Astrocyte of the spinal cord (primary cell): ENCODE data around the gene ANKRD37.

Source experiments
- DNase-seq: peaks from one replicate; pipeline ENCODE4 v3.0.0; 2011; ENCODE audit warnings: low read depth, low spot score
- H3K4me3 ChIP-seq: 2 replicates; pipeline ENCODE4 v1.5.1; 2011; ENCODE audit warnings: low read depth, mild to moderate bottlenecking, low read length, moderate library complexity
- in situ Hi-C: cut with HindIII; loops from 2 replicates; pipeline ENCODE4 v1.10.0; 2017; ENCODE audit warnings: low sequenced_read_pairs
- TF ChIP-seq, protein P1 (sequence below): IDR thresholded peaks from 2 replicates; pipeline ENCODE4 v1.5.1; 2012; ENCODE audit warnings: low read depth, mild to moderate bottlenecking, low read length, inconsistent platforms

ANKRD37 gene

DNA sequence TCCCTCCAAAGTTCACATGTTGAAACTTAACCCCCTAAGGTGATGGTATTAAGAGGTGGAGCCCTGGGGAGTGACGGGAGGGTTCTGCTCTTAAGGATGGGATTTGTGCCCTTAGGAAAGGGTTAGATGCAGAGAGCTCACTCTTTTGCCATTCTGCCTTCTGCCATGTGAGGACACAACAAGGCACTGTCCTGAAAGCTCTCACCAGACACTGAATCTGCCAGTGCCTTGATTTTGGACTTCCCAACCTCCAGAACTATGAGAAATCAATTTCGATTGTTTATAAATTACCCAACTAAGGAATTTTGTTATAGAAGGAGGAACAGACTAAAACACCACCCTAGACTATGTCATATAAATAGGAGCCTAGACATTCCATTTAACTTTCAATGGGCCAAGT lies 12.6 kb upstream of the ANKRD37 start:
- TF ChIP-seq, protein P1, sequence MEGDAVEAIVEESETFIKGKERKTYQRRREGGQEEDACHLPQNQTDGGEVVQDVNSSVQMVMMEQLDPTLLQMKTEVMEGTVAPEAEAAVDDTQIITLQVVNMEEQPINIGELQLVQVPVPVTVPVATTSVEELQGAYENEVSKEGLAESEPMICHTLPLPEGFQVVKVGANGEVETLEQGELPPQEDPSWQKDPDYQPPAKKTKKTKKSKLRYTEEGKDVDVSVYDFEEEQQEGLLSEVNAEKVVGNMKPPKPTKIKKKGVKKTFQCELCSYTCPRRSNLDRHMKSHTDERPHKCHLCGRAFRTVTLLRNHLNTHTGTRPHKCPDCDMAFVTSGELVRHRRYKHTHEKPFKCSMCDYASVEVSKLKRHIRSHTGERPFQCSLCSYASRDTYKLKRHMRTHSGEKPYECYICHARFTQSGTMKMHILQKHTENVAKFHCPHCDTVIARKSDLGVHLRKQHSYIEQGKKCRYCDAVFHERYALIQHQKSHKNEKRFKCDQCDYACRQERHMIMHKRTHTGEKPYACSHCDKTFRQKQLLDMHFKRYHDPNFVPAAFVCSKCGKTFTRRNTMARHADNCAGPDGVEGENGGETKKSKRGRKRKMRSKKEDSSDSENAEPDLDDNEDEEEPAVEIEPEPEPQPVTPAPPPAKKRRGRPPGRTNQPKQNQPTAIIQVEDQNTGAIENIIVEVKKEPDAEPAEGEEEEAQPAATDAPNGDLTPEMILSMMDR, result no peak
- H3K4me3 ChIP-seq, result no peak overlapping the region
- no peak for DNase-seq
- in situ Hi-C loops, result no loop called here

DNA sequence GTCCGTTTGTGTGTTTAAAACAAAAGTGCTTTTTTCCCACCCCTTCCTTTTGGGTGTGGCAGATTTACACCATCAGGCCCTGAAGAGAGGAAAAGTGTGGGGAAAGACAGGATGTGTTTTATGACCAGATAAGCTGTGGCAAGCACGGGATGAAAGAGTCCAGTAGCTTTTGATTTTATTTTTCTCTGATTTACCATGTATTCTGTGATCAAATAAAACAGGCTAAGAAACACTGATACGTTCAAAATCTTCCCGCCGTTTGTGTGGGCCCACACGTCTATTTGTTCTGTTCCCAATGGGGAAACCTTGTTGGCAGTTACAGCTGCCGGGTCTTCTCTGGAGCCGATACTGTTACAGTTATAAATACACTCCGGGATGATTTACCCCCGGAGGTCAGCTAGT lies 11.7 kb upstream of the ANKRD37 start:
- DNase-seq, result no peak
- H3K4me3 ChIP-seq, result no peak overlapping the region
- in situ Hi-C loops, result no loop called here
- TF ChIP-seq, protein P1, result no peak

GRCh38 chr4:185387957-185388356 lies 8.7 kb upstream of the ANKRD37 start:
- H3K4me3 ChIP-seq, result no peak overlapping the region
- in situ Hi-C loops, result no loop called here
- no peak for DNase-seq
- TF ChIP-seq, protein P1, result no peak

DNA sequence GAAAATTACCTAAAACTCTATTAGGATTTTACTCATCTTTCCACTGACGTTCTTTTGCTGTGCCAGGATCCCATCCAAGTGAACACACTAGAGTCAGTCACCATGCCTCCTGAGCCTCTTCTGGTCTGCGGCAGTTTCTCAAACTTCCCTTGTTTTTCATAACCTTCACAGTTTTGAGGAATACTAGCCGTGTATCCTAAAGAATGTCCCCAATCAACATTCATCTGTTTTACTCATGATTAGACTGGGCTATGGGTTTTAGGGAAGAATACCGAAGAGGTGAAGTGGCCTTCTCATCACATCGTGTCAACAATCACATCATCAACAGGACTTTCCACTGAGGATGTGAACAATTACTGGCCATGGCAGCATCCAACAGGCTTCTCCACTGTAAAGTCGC lies 5.7 kb upstream of the ANKRD37 start:
- DNase-seq, result no peak
- in situ Hi-C loops, result no loop called here
- H3K4me3 ChIP-seq, result no peak overlapping the region
- TF ChIP-seq, protein P1, result no peak

GRCh38 chr4:185392156-185392555 lies 4.5 kb upstream of the ANKRD37 start:
- DNase-seq, result no peak
- in situ Hi-C loops, result no loop called here
- H3K4me3 ChIP-seq, result no peak overlapping the region
- TF ChIP-seq, protein P1, result no peak

DNA sequence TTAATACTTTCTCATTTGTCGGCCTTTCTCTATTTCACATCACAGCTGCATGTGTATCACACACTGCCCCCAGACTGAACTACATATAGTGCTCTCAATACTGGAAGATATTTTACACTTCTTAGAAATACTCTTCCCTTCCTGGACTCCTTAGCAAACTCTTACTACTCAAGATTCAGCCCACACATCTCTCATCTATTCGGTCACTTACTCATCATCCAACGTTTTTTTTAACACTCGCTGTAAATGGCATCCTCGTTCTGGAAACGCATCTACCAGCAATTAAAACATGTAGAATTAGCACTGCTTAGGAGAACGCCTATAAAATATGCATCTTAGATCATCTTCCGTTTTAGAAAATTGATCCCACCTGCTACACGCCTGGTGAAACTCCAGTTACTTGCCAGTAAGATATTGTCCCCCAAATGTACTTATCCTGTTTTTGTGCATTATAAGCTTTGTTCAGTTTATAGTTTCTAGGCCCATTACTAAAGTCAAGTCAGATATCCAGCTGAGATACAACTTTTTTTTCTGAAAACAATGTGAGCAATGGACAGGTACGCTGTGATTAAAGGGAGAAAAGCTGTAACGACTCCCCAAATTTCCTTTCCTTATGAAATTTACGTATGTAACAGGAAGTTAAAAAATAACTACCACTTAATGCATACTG lies 1.9 kb upstream of the ANKRD37 start:
- DNase-seq, result no peak
- in situ Hi-C loops, result no loop called here

More for the DNA sequence above, 1.9 kb upstream of the ANKRD37 start:
- H3K4me3 ChIP-seq, result peak overlapping the region; percentile 54
- TF ChIP-seq, protein P1, result no peak
